Measurements from ENCODE around the gene XAF1. TPM values are rescaled to one million over a fixed set of nuclear protein-coding genes. Genes with fewer than 3 reads are reported as not detected.
"Not testable (repeated sequence)": the region's sequence is repeated elsewhere in the genome, so short reads cannot be mapped to it uniquely, and the experiment has no call there.

XAF1 gene
- total and polyA plus RNA-seq, 8 donors = 1.5 to 13.1 (median 8.1) TPM

DNA sequence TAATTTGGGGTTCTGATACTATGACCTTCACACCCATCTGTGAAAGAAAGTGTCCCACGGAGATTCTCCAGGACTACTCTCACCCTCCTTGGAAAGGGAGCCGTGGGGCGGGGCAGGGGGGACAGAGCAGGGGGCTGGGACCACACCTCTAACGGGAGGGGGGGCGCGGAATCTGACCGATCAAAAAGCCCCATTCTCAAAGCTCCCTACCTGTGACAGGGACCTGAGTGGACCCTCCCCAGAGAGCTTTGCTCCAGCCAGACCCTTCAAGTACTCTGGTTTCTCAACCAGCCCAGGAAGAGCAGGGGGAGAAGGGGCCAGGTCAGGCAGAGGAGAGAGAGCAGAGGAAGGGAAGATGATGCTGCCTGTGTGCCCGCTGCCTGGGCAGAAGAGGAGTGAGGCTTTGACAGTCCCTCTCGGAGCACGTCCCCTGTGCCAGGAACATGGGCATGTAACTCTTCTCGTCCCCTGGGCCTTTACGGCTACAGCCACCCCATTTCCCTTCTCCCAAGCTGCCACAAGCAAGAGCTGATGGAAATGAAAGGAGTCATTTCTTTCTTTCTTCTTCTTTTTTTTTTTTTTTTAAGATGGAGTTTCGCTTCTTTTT is 682 bp downstream of the XAF1 start:
- Histone ChIP-seq H3K27me3 (no peaks in the 10 kb centered on the region), H3K27ac (no peak overlapping the region), H3K4me1 (no peaks in the 10 kb centered on the region), H3K9me3 (no peaks in the 10 kb centered on the region), H3K36me3 (no peaks in the 10 kb centered on the region), H3K4me3 (peak overlapping the region in 2 of 4 donors; percentile 18 to 38)
- FAIRE-seq (no peak), ATAC-seq (no peak), DNase-seq (no peak)
- intact Hi-C loops (cut with DNase I) = no loop called here
- TF ChIP-seq, protein P1, sequence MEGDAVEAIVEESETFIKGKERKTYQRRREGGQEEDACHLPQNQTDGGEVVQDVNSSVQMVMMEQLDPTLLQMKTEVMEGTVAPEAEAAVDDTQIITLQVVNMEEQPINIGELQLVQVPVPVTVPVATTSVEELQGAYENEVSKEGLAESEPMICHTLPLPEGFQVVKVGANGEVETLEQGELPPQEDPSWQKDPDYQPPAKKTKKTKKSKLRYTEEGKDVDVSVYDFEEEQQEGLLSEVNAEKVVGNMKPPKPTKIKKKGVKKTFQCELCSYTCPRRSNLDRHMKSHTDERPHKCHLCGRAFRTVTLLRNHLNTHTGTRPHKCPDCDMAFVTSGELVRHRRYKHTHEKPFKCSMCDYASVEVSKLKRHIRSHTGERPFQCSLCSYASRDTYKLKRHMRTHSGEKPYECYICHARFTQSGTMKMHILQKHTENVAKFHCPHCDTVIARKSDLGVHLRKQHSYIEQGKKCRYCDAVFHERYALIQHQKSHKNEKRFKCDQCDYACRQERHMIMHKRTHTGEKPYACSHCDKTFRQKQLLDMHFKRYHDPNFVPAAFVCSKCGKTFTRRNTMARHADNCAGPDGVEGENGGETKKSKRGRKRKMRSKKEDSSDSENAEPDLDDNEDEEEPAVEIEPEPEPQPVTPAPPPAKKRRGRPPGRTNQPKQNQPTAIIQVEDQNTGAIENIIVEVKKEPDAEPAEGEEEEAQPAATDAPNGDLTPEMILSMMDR (IDR thresholded peaks at IDR 0.05) = no peak
- 60 to 61% methylated on average over 13 of the region's 13 CpGs for WGBS, 2 donors

GRCh38 chr17:6757747-6758146 is 1.9 kb downstream of the XAF1 start:
- no peak for FAIRE-seq
- no peak overlapping the region for H3K4me3 ChIP-seq
- no peaks in the 10 kb centered on the region for H3K4me1 ChIP-seq
- WGBS, 2 donors = 82 to 84% methylated on average over 2 of the region's 2 CpGs
- H3K9me3 ChIP-seq = no peaks in the 10 kb centered on the region
- H3K36me3 ChIP-seq = no peaks in the 10 kb centered on the region
- no peaks in the 10 kb centered on the region for H3K27me3 ChIP-seq
- TF ChIP-seq, protein P1 (IDR thresholded peaks at IDR 0.05) = no peak
- DNase-seq = no peak
- H3K27ac ChIP-seq = no peak overlapping the region
- ATAC-seq = no peak
- intact Hi-C loops (cut with DNase I) = no loop called here

GRCh38 chr17:6761779-6762178 is 5.9 kb downstream of the XAF1 start:
- DNase-seq (no peak), FAIRE-seq (no peak), ATAC-seq (no peak)
- Histone ChIP-seq H3K9me3 (no peaks in the 10 kb centered on the region), H3K4me3 (no peak overlapping the region), H3K36me3 (no peaks in the 10 kb centered on the region), H3K27me3 (no peaks in the 10 kb centered on the region), H3K4me1 (no peaks in the 10 kb centered on the region), H3K27ac (no peak overlapping the region)
- TF ChIP-seq, protein P1 (IDR thresholded peaks at IDR 0.05) = no peak
- intact Hi-C loops (cut with DNase I) = no loop called here
- 74 to 78% methylated on average over 8 of the region's 8 CpGs for WGBS, 2 donors

GRCh38 chr17:6768447-6768846 is 12.6 kb downstream of the XAF1 start:
- Histone ChIP-seq H3K4me1 (no peaks in the 10 kb centered on the region), H3K36me3 (peaks cover 0 to 4% (median 0%) of the 10 kb centered on the region in 3 donors), H3K27ac (no peak overlapping the region), H3K4me3 (no peak overlapping the region), H3K9me3 (no peaks in the 10 kb centered on the region), H3K27me3 (no peaks in the 10 kb centered on the region)
- intact Hi-C loops (cut with DNase I) = no loop called here
- TF ChIP-seq, protein P1 (IDR thresholded peaks at IDR 0.05) = no peak
- FAIRE-seq (no peak), ATAC-seq (no peak), DNase-seq (no peak)
- 78 to 92% methylated on average over 2 of the region's 2 CpGs for WGBS, 2 donors

GRCh38 chr17:6772016-6772415 is 16.2 kb downstream of the XAF1 start:
- Histone ChIP-seq H3K4me1 (no peaks in the 10 kb centered on the region), H3K27ac (no peak overlapping the region), H3K4me3 (no peak overlapping the region), H3K9me3 (no peaks in the 10 kb centered on the region), H3K36me3 (peaks cover 0 to 4% (median 0%) of the 10 kb centered on the region in 3 donors), H3K27me3 (peaks cover 0 to 5% (median 0%) of the 10 kb centered on the region in 4 donors)
- TF ChIP-seq, protein P1 (IDR thresholded peaks at IDR 0.05) = no peak
- WGBS, 2 donors = 75 to 78% methylated on average over 1 of the region's 1 CpG
- DNase-seq (no peak), FAIRE-seq (no peak), ATAC-seq (no peak)
- intact Hi-C loops (cut with DNase I) = no loop called here

- H3K4me3 ChIP-seq; ATAC-seq; H3K36me3 ChIP-seq; DNase-seq; intact Hi-C loops (cut with DNase I); H3K27me3 ChIP-seq; H3K9me3 ChIP-seq; H3K4me1 ChIP-seq; H3K27ac ChIP-seq; FAIRE-seq: not testable (repeated sequence)
- WGBS, 2 donors = 86 to 92% methylated on average over 8 of the region's 8 CpGs
Observed at GRCh38 chr17:6774906-6775305, 19.1 kb downstream of the XAF1 start.

All from pancreas (tissue), 10 donors.